Activated T-helper 17 cell treated with anti-CD3 and anti-CD28 coated beads, Interleukin-2, amount 50 U/mL, for 72 hours (primary cell): Measurements from ENCODE around the gene ZNF182. TPM values are rescaled to one million over a fixed set of nuclear protein-coding genes. Genes with fewer than 3 reads are reported as not detected.
"Not testable (repeated sequence)": the region's sequence is repeated elsewhere in the genome, so short reads cannot be mapped to it uniquely, and the experiment has no call there.

Experiments used
- ATAC-seq: fragments of 150-1000 bp; cut with Tn5 transposase; replicated peaks from 2 replicates; pipeline ENCODE4 v1.10.0; 2021; ENCODE audit warnings: mild to moderate bottlenecking, moderate library complexity
- H3K27ac Mint-ChIP-seq: one replicate; pipeline ENCODE4 v1.8.0; 2022; ENCODE audit warnings: mixed read lengths
- H3K27me3 Mint-ChIP-seq: one replicate; pipeline ENCODE4 v1.8.0; 2022; ENCODE audit warnings: mixed read lengths
- H3K36me3 Mint-ChIP-seq: one replicate; pipeline ENCODE4 v1.8.0; 2022; ENCODE audit warnings: low read depth, mild to moderate bottlenecking, mixed read lengths
- H3K4me1 Mint-ChIP-seq: one replicate; pipeline ENCODE4 v1.8.0; 2022; ENCODE audit warnings: mixed read lengths
- H3K4me3 Mint-ChIP-seq: one replicate; pipeline ENCODE4 v1.8.0; 2022; ENCODE audit warnings: mild to moderate bottlenecking, mixed read lengths
- H3K9me3 Mint-ChIP-seq: one replicate; pipeline ENCODE4 v1.8.0; 2022; ENCODE audit warnings: mixed read lengths
- total RNA-seq, 2 donors: library from RNA; stranded (reverse); gene quantifications; one replicate each; pipeline ENCODE4 v1.2.3, GENCODE V29; 2022

ZNF182 gene
- total RNA-seq, 2 donors from 2014 or later: 5.8 to 10.1 TPM

GRCh38 chrX:48019892-48020291 is 16.1 kb upstream of the ZNF182 start:
- not testable (repeated sequence) for H3K36me3 Mint-ChIP-seq, H3K9me3 Mint-ChIP-seq, H3K27me3 Mint-ChIP-seq, H3K27ac Mint-ChIP-seq, H3K4me3 Mint-ChIP-seq, H3K4me1 Mint-ChIP-seq
- peak; percentile 50 for ATAC-seq

- H3K27me3 Mint-ChIP-seq, H3K36me3 Mint-ChIP-seq, H3K4me3 Mint-ChIP-seq, H3K4me1 Mint-ChIP-seq, H3K9me3 Mint-ChIP-seq, H3K27ac Mint-ChIP-seq, ATAC-seq: not testable (repeated sequence)
These were observed 13.0 kb upstream of the ZNF182 start for GRCh38 chrX:48016583-48017310.

- not testable (repeated sequence) for H3K4me3 Mint-ChIP-seq, H3K27me3 Mint-ChIP-seq, H3K9me3 Mint-ChIP-seq, ATAC-seq, H3K36me3 Mint-ChIP-seq, H3K4me1 Mint-ChIP-seq, H3K27ac Mint-ChIP-seq
These were observed 5.7 kb upstream of the ZNF182 start for GRCh38 chrX:48009445-48009960.

GRCh38 chrX:48006688-48007087 is 2.9 kb upstream of the ZNF182 start, which contains the start of gene SPACA5:
TSS of gene SPACA5 (plus strand) at chrX:48006988. CDS start at chrX:48007803, 815 bp downstream.
- H3K9me3 Mint-ChIP-seq, ATAC-seq, H3K27ac Mint-ChIP-seq, H3K4me3 Mint-ChIP-seq, H3K27me3 Mint-ChIP-seq, H3K4me1 Mint-ChIP-seq: not testable (repeated sequence)
- H3K36me3 Mint-ChIP-seq: peaks cover 17% of the 10 kb centered on the region

DNA sequence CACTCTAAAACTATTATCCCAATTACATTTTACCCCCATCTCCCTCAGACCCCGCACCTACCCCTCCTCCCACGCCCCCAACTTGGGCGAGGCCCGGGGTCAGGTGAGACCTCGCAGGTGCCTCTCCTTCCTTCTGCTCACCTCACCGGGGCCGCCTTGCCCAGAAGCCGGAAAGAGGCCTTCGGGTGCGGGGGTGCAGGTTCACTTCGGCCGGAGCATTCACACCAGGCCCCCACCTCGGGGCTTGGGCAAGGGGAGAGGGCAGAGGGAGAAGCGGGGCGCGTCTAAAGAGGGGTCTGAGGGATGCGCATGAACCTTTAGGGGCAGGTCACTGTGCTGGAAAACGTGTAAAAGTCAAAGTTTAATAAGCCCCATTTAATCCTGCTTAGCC is 427 bp downstream of the ZNF182 start:
- Mint-ChIP-seq H3K27me3 (no peaks in the 10 kb centered on the region), H3K4me3 (peak overlapping the region; percentile 95), H3K4me1 (peaks cover 10% of the 10 kb centered on the region), H3K27ac (peak overlapping the region; percentile 98), H3K36me3 (peaks cover 38% of the 10 kb centered on the region), H3K9me3 (no peaks in the 10 kb centered on the region)
- peak; percentile 50 for ATAC-seq

- Mint-ChIP-seq H3K36me3 (peaks cover 42% of the 10 kb centered on the region), H3K27ac (no peak overlapping the region), H3K4me1 (peaks cover 10% of the 10 kb centered on the region), H3K4me3 (peak overlapping the region; percentile 95), H3K27me3 (no peaks in the 10 kb centered on the region), H3K9me3 (no peaks in the 10 kb centered on the region)
- ATAC-seq: no peak
These were observed 860 bp downstream of the ZNF182 start for GRCh38 chrX:48002929-48003328.

GRCh38 chrX:48002319-48002718 is 1.5 kb downstream of the ZNF182 start:
- no peak for ATAC-seq
- Mint-ChIP-seq H3K4me1 (peaks cover 10% of the 10 kb centered on the region), H3K9me3 (no peaks in the 10 kb centered on the region), H3K36me3 (peaks cover 46% of the 10 kb centered on the region), H3K27ac (no peak overlapping the region), H3K27me3 (no peaks in the 10 kb centered on the region), H3K4me3 (peak overlapping the region; percentile 95)

GRCh38 chrX:48001260-48001659 is 2.5 kb downstream of the ZNF182 start:
- Mint-ChIP-seq H3K27ac (no peak overlapping the region), H3K27me3 (no peaks in the 10 kb centered on the region), H3K4me3 (peak overlapping the region; percentile 95), H3K9me3 (no peaks in the 10 kb centered on the region), H3K4me1 (peaks cover 8% of the 10 kb centered on the region), H3K36me3 (peaks cover 57% of the 10 kb centered on the region)
- no peak for ATAC-seq

GRCh38 chrX:47992669-47993068 is 11.1 kb downstream of the ZNF182 start:
- peaks cover 84% of the 10 kb centered on the region for H3K36me3 Mint-ChIP-seq
- peak overlapping the region; percentile 36 for H3K4me3 Mint-ChIP-seq
- H3K27me3 Mint-ChIP-seq: no peaks in the 10 kb centered on the region
- H3K27ac Mint-ChIP-seq: no peak overlapping the region
- no peaks in the 10 kb centered on the region for H3K9me3 Mint-ChIP-seq
- ATAC-seq: no peak
- peaks cover 24% of the 10 kb centered on the region for H3K4me1 Mint-ChIP-seq

DNA sequence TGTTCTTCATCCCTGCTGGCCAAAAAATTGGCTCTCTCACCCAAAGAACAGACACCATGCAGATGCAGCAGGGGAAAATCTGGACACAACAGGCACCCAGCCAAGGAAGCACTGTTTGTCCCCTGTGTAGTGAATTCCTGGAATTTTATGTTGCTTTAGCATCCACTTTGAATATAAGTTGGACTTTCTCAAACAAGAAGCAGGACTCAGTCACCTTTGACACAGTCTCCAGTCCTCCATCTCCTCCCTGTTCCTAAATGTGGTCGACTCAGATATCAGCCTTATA is 11.8 kb downstream of the ZNF182 start:
- Mint-ChIP-seq H3K27me3 (no peaks in the 10 kb centered on the region), H3K36me3 (peaks cover 85% of the 10 kb centered on the region), H3K27ac (peak overlapping the region; percentile 73), H3K9me3 (no peaks in the 10 kb centered on the region), H3K4me1 (peaks cover 24% of the 10 kb centered on the region), H3K4me3 (peak overlapping the region; percentile 36)
- no peak for ATAC-seq

DNA sequence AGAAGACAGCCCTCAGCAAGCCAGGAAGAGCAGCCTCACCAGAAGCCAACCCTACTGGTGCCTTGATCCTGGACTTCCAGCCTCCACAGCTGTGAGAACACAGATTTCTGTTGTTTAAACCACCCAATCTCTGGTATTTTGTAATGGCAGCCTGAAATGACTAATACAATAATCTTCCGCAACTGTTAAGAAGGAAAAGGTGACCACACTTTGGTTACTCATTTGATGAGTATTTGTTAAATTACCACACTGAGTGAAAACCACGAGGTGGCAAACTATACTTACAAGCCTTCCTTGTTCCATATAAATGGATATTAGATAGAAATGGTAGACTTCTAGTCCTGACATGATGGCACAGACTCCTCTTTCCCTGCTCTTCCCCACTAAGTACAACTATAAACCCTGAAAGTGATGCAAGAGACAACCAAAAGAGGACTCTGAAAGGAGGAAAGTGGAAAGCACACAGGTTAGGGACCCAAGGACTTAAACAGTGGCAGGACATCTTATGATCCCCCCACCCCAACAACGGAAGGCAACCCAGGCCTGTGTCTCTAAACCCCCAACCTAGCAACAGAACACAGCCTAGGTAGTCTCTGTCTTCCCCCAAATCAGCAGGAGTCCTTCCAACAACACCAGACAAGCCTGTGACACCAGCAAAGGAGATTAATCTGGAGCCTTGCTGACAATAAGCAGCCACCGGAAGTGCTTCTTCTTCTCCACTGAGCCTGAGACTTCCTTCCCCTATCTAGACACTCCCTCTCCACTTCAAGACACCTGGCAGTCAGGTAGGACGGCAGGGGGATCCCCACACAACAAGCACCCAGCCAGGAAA is 12.3 kb downstream of the ZNF182 start:
- peak; percentile 91 for ATAC-seq
- peaks cover 85% of the 10 kb centered on the region for H3K36me3 Mint-ChIP-seq
- peak overlapping the region; percentile 73 for H3K27ac Mint-ChIP-seq
- no peaks in the 10 kb centered on the region for H3K9me3 Mint-ChIP-seq
- H3K4me3 Mint-ChIP-seq: peak overlapping the region; percentile 36
- H3K4me1 Mint-ChIP-seq: peaks cover 24% of the 10 kb centered on the region
- H3K27me3 Mint-ChIP-seq: no peaks in the 10 kb centered on the region

DNA sequence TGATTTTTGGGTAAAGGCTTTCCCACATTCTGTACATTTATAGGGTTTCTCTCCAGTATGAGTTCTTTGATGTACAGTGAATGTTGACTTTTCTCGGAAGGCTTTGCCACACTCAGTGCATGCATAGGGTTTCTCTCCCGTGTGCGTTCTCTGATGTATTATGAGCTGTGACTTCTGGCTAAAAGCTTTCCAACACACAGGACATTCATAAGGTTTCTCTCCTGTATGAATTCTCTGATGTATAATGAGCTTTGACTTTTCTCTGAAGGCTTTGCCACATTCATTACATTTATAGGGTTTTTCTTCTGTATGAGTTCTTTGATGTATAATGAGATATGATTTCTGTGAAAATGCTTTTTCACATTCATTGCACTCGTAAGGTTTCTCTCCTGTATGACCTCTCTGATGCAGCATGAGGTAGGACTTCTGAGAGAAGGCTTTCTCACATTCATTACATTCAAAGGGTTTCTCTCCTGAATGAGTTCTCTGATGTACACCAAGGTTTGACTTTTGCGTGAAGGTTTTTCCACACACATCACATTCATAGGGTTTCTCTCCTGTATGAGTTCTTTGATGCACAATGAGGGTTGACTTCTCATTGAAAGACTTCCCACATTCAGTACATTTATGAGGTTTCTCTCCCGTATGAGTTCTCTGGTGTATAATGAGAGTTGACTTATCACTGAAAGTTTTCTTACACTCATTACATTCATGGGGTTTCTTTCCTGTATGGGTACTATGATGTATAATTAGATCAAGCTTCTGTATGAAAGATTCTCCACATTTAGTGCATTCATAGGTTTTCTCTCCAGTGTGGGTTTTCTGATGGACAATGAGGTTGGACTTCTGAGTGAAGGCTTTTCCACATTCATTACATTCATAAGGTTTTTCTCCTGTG is 27.3 kb downstream of the ZNF182 start:
- no peak for ATAC-seq
- H3K27me3 Mint-ChIP-seq: no peaks in the 10 kb centered on the region
- peaks cover 61% of the 10 kb centered on the region for H3K36me3 Mint-ChIP-seq
- H3K4me3 Mint-ChIP-seq: no peak overlapping the region
- no peaks in the 10 kb centered on the region for H3K4me1 Mint-ChIP-seq
- no peak overlapping the region for H3K27ac Mint-ChIP-seq
- peaks cover 15% of the 10 kb centered on the region for H3K9me3 Mint-ChIP-seq

DNA sequence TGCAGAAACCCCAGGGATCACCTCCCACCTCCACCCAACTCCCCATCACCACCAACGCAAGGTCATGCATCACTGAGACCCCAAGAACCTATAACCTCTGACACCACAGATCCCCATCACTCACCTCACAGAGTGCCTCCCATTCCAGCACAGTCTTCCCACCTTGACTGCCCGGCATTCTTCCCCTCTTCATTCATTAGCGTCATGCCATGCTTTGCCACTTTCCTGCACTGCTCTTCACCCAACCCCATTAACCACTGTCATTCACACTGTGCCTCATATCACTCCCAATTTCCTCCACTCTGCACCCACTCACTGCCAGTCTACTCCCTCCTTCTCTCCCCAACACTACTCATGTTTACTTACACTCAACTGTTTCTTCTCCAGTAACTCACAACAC is 30.6 kb downstream of the ZNF182 start:
- ATAC-seq: no peak
- no peaks in the 10 kb centered on the region for H3K27me3 Mint-ChIP-seq
- H3K9me3 Mint-ChIP-seq: peaks cover 20% of the 10 kb centered on the region
- peaks cover 29% of the 10 kb centered on the region for H3K36me3 Mint-ChIP-seq
- H3K4me3 Mint-ChIP-seq: no peak overlapping the region
- no peaks in the 10 kb centered on the region for H3K4me1 Mint-ChIP-seq
- no peak overlapping the region for H3K27ac Mint-ChIP-seq

DNA sequence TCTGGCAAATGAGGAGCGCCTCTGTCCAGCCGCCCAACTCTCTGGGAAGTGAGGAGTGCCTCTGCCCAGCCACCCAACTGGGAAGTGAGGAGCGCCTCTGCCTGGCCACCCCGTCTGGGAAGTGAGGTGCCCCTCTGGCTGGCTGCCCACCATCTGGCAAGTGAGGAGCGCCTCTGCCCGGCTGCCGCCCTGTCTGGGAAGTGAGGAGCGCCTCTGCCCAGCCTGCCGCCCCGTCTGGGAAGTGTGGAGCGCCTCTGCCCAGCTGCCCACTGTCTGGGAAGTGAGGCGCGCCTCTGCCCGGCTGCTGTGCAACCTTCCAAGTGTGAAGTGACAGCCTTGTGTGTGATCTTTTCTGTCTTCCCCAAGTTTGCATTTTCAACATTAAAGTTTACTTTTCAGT is 38.3 kb downstream of the ZNF182 start:
- not testable (repeated sequence) for H3K36me3 Mint-ChIP-seq, H3K27me3 Mint-ChIP-seq, H3K4me1 Mint-ChIP-seq, H3K4me3 Mint-ChIP-seq, ATAC-seq, H3K27ac Mint-ChIP-seq
- peaks cover 15% of the 10 kb centered on the region for H3K9me3 Mint-ChIP-seq
